ENCODE measurements around the gene SLC16A13.

DNA sequence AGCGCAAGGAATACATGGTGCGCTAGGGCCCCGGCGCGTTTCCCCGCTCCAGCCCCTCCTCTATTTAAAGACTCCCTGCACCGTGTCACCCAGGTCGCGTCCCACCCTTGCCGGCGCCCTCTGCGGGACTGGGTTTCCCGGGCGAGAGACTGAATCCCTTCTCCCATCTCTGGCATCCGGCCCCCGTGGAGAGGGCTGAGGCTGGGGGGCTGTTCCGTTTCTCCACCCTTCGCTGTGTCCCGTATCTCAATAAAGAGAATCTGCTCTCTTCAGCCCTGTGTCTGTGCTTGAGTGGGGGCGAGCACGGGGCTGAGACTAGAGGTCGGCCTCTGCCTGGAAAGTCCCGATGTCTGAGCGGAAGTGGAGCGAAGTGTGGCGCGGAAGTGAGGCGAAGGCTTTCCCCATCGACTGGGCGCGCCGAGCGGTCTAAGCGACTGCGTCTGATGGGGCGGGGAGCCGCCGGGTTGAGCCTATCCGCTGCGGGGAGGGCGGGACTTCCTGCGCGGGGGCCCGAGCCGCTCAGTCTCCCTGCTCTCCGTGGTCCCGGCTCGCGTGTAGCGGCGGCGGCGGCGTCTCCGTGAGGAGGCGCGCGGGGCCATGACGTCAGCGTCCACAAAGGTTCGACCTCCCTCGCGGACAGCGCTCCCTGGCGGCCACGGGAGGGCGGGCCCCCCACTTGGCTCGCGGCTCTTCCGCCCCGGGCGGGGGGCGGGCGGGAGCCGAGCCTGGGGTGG is 21.4 kb upstream of the SLC16A13 start:
- TF ChIP-seq CTCF (IDR thresholded peaks at IDR 0.05) (peak; percentile 62 to 93 (median 84)), POLR2A (IDR thresholded peaks at IDR 0.05) (peak in 1 of 2 donors; percentile 68)

Measured in heart left ventricle (tissue), 13 donors.